ENCODE data around the gene CDIP1. TPM values are rescaled to one million over a fixed set of nuclear protein-coding genes. Genes with fewer than 3 reads are reported as not detected.

The CDIP1 gene
- total and polyA plus RNA-seq, 10 of the 15 experiments (the other 5 are each of a cell fraction or from before 2014, with no cell fraction given), result 6.1 to 32.4 (median 13.6) TPM

- TF ChIP-seq FOS (IDR thresholded peaks at IDR 0.05; ENCODE audit: borderline replicate concordance, extremely low read depth, insufficient read length) (no peak), ELK1 (IDR thresholded peaks at IDR 0.05; ENCODE audit: low read depth, low read length) (no peak), NFYA (IDR thresholded peaks at IDR 0.05; ENCODE audit: borderline replicate concordance, low read depth, low read length) (no peak), CTCF (IDR thresholded peaks at IDR 0.05 in 2 of 3, conservative IDR thresholded peaks at IDR 0.05 in 1 of 3; ENCODE audit: control insufficient read depth in 2 of 3, extremely low read depth in 1 of 3, insufficient read depth in 1 of 3, low read depth in 3 of 3, low read length in 3 of 3) (peak; percentile 52 to 63 (median 54); a peak in 5 of 6 replicates)
Observed at GRCh38 chr16:4475880-4476788, 62.4 kb downstream of the CDIP1 start, which contains the start of gene HMOX2 (continued).

Measured in GM12878 (cell line).